Spleen (tissue), 11 donors: ENCODE measurements around the gene NFATC1. TPM values are rescaled to one million over a fixed set of nuclear protein-coding genes. Genes with fewer than 3 reads are reported as not detected.

Experiments
- DNase-seq: peaks from one replicate; pipeline ENCODE4 v3.0.0-alpha.2; 2020
- H3K27ac ChIP-seq, 8 donors: fragments of 200-600 bp; sonication (generic) in 7 of 8; 1 replicate in 4 of 8; 2 replicates in 4 of 8; pipeline versions ENCODE4 v1.5.0 to v1.8.0; 2016 to 2021; ENCODE audit warnings: inconsistent platforms in 4 of 8, mild to moderate bottlenecking in 4 of 8, moderate library complexity in 1 of 8
- H3K27me3 ChIP-seq, 7 donors: fragments of 200-600 bp; sonication (generic) in 6 of 7; replicated peaks in 1 of 7; 1 replicate in 4 of 7; 2 replicates in 3 of 7; pipeline versions ENCODE4 v1.5.0 to v1.8.0; 2016 to 2021; ENCODE audit warnings: inconsistent platforms in 3 of 7, mild to moderate bottlenecking in 1 of 7
- H3K36me3 ChIP-seq, 6 donors: fragments of 200-600 bp; sonication (generic) in 5 of 6; 1 replicate in 4 of 6; 2 replicates in 2 of 6; pipeline versions ENCODE4 v1.5.0 to v1.8.0; 2016 to 2021; ENCODE audit warnings: inconsistent platforms in 2 of 6
- H3K4me1 ChIP-seq, 6 donors: fragments of 200-600 bp; sonication (generic) in 5 of 6; 1 replicate in 3 of 6; 2 replicates in 3 of 6; pipeline versions ENCODE4 v1.5.0 to v1.8.0; 2016 to 2021; ENCODE audit warnings: inconsistent platforms in 3 of 6
- H3K4me3 ChIP-seq, 8 donors: fragments of 200-600 bp; sonication (generic) in 7 of 8; 1 replicate in 4 of 8; 2 replicates in 4 of 8; pipeline versions ENCODE4 v1.5.0 to v1.8.0; 2016 to 2021; ENCODE audit warnings: inconsistent platforms in 4 of 8, mild to moderate bottlenecking in 4 of 8, moderate library complexity in 2 of 8
- H3K9me3 ChIP-seq, 8 donors: fragments of 200-600 bp; sonication (generic) in 7 of 8; 1 replicate in 4 of 8; 2 replicates in 4 of 8; pipeline versions ENCODE4 v1.5.0 to v1.8.0; 2016 to 2021; ENCODE audit warnings: inconsistent platforms in 4 of 8
- CTCF ChIP-seq, 11 experiments: fragments of 200-600 bp in 7 of 11; fragments of 450-650 bp in 4 of 11; sonication (generic) in 4 of 11; IDR thresholded peaks in 8 of 11; conservative IDR thresholded peaks in 3 of 11; 1 replicate in 7 of 11; 2 replicates in 4 of 11; pipeline versions ENCODE4 v1.4.0 to v1.8.0; 2016 to 2021; ENCODE audit warnings: antibody characterized with exemption in 11 of 11, inconsistent platforms in 4 of 11, mild to moderate bottlenecking in 1 of 11
- POLR2A ChIP-seq, 3 donors: fragments of 450-650 bp; IDR thresholded peaks; one replicate each; pipeline ENCODE4 v1.5.1; 2017; ENCODE audit warnings: antibody characterized with exemption in 3 of 3, mild to moderate bottlenecking in 1 of 3
- POLR2AphosphoS5 ChIP-seq, 3 donors: sonication (generic); formaldehyde crosslinking; IDR thresholded peaks; one replicate each; pipeline ENCODE4 v1.5.1; 2017; ENCODE audit warnings: antibody characterized with exemption in 3 of 3
- WGBS, 5 donors: extraction: QIAGEN DNeasy Blood & Tissue Kit in 3 of 5; methylation state at CpG; one replicate each; pipeline versions ENCODE4 v1.1.5 to v1.1.7; 2013 to 2018; 5-methylcytosine and 5-hydroxymethylcytosine counted together
- intact Hi-C: fragments of 100-400 bp; cut with DNase I; formaldehyde crosslinking; loops from one replicate; pipeline ENCODE4 v1.15.0; 2023; ENCODE audit warnings: low total_unique reads
- polyA plus RNA-seq, 3 donors: library from polyadenylated mRNA; stranded (reverse); fragments of 200-250 nt; gene quantifications; one replicate each; pipeline ENCODE4 v1.2.1, GENCODE V29; 2013
- total RNA-seq, 7 donors: library from RNA; depleted of rRNA in 3 of 7; stranded (reverse); fragments of >200 nt in 3 of 7; fragmentation: NEBNext Ultra II Directional in 4 of 7; extraction: Animal tissue kit (Norgen Biotek cat#: 25700) in 4 of 7; gene quantifications; one replicate each; pipeline versions ENCODE4 v1.1.0 to v1.2.1, GENCODE V29; 2016 to 2021
- donor health status: healthy with polysubstance abuse.
- donor health status: DM: no; HTN: no; CAD: no; lungs with moderate emphysema.
- donor health status: DM: no; HTN: no; CAD: no.
- donor health status: Bipolar disorder and iron deficiency.
- donor health status: healthy.
- donor health status: DM: no; HTN: no; CAD: no.
- donor health status: DM: yes; HTN: yes; CAD: no.

Gene NFATC1
- total and polyA plus RNA-seq, 10 donors: 20.7 to 64.9 (median 47.4) TPM

- 18 to 30% (median 24%) methylated on average over 27 of the region's 27 CpGs for WGBS, 5 donors
- Histone ChIP-seq H3K27me3 (peaks cover 0 to 7% (median 0%) of the 10 kb centered on the region in 7 donors), H3K36me3 (peaks cover 0 to 24% (median 0%) of the 10 kb centered on the region in 6 donors), H3K27ac (peak overlapping the region; percentile 84 to 98 (median 95)), H3K9me3 (no peaks in the 10 kb centered on the region), H3K4me1 (peaks cover 60 to 92% (median 78%) of the 10 kb centered on the region in 6 donors), H3K4me3 (peak overlapping the region in 6 of 8 donors; percentile 7 to 85 (median 21))
- intact Hi-C loops: no loop called here
- TF ChIP-seq POLR2AphosphoS5 (IDR thresholded peaks at IDR 0.05) (peak; percentile 65 to 86 (median 79)), POLR2A (IDR thresholded peaks at IDR 0.05) (peak in 1 of 3 donors; percentile 37), CTCF (IDR thresholded peaks at IDR 0.05 in 8 of 11, conservative IDR thresholded peaks at IDR 0.05 in 3 of 11) (no peak)
- peak; percentile 91 for DNase-seq
These were observed 7.4 kb downstream of the NFATC1 start for GRCh38 chr18:79402977-79403722.

GRCh38 chr18:79403723-79404566 lies 8.2 kb downstream of the NFATC1 start:
- Histone ChIP-seq H3K4me1 (peaks cover 52 to 87% (median 70%) of the 10 kb centered on the region in 6 donors), H3K27me3 (peaks cover 0 to 7% (median 0%) of the 10 kb centered on the region in 7 donors), H3K4me3 (peak overlapping the region in 6 of 8 donors; percentile 7 to 85 (median 21)), H3K27ac (peak overlapping the region; percentile 84 to 98 (median 95)), H3K36me3 (peaks cover 0 to 24% (median 0%) of the 10 kb centered on the region in 6 donors), H3K9me3 (no peaks in the 10 kb centered on the region)
- WGBS, 5 donors: 53 to 62% (median 57%) methylated on average over 31 of the region's 31 CpGs
- DNase-seq: peak; percentile 75
- intact Hi-C loops: no loop called here
- TF ChIP-seq CTCF (IDR thresholded peaks at IDR 0.05 in 8 of 11, conservative IDR thresholded peaks at IDR 0.05 in 3 of 11) (no peak), POLR2A (IDR thresholded peaks at IDR 0.05) (no peak), POLR2AphosphoS5 (IDR thresholded peaks at IDR 0.05) (no peak)

GRCh38 chr18:79404567-79404910 lies 8.8 kb downstream of the NFATC1 start:
- H3K4me3 ChIP-seq: peak overlapping the region in 1 of 8 donors; percentile 74
- peak overlapping the region; percentile 84 to 98 (median 95) for H3K27ac ChIP-seq
- H3K27me3 ChIP-seq: peaks cover 0 to 3% (median 0%) of the 10 kb centered on the region in 7 donors
- 76 to 86% (median 80%) methylated on average over 12 of the region's 12 CpGs for WGBS, 5 donors
- intact Hi-C loops: no loop called here
- TF ChIP-seq POLR2A (IDR thresholded peaks at IDR 0.05) (no peak), POLR2AphosphoS5 (IDR thresholded peaks at IDR 0.05) (peak in 1 of 3 donors; percentile 57)
- H3K9me3 ChIP-seq: no peaks in the 10 kb centered on the region
- H3K36me3 ChIP-seq: peaks cover 0 to 24% (median 0%) of the 10 kb centered on the region in 6 donors
- DNase-seq: peak; percentile 82
- H3K4me1 ChIP-seq: peaks cover 48 to 81% (median 64%) of the 10 kb centered on the region in 6 donors

GRCh38 chr18:79405019-79405780 lies 9.5 kb downstream of the NFATC1 start:
- H3K4me1 ChIP-seq: peaks cover 48 to 77% (median 62%) of the 10 kb centered on the region in 6 donors
- DNase-seq: peak; percentile 83
- 63 to 74% (median 69%) methylated on average over 16 to 23 of the region's 23 CpGs for whole genome bisulfite sequencing, 5 donors
- TF ChIP-seq POLR2A (IDR thresholded peaks at IDR 0.05) (no peak), CTCF (IDR thresholded peaks at IDR 0.05 in 8 of 11, conservative IDR thresholded peaks at IDR 0.05 in 3 of 11) (no peak), POLR2AphosphoS5 (IDR thresholded peaks at IDR 0.05) (no peak)
- peak overlapping the region; percentile 84 to 98 (median 95) for H3K27ac ChIP-seq
- H3K9me3 ChIP-seq: no peaks in the 10 kb centered on the region
- H3K27me3 ChIP-seq: no peaks in the 10 kb centered on the region
- H3K4me3 ChIP-seq: peak overlapping the region in 4 of 8 donors; percentile 20 to 74 (median 22)
- H3K36me3 ChIP-seq: peaks cover 0 to 27% (median 2%) of the 10 kb centered on the region in 6 donors
- intact Hi-C loops: no loop called here
